GM12873 (cell line): Measurements from ENCODE around the gene ZNF70.

Source experiments
- TF ChIP-seq, protein P1 (sequence below): IDR thresholded peaks from 2 replicates; pipeline ENCODE4 v1.5.1; 2012; ENCODE audit warnings: low read depth, mild to moderate bottlenecking, moderate library complexity, low read length, control low read depth; ENCODE audit not compliant: insufficient read depth; ENCODE audit errors: missing control alignments

ZNF70 gene

DNA sequence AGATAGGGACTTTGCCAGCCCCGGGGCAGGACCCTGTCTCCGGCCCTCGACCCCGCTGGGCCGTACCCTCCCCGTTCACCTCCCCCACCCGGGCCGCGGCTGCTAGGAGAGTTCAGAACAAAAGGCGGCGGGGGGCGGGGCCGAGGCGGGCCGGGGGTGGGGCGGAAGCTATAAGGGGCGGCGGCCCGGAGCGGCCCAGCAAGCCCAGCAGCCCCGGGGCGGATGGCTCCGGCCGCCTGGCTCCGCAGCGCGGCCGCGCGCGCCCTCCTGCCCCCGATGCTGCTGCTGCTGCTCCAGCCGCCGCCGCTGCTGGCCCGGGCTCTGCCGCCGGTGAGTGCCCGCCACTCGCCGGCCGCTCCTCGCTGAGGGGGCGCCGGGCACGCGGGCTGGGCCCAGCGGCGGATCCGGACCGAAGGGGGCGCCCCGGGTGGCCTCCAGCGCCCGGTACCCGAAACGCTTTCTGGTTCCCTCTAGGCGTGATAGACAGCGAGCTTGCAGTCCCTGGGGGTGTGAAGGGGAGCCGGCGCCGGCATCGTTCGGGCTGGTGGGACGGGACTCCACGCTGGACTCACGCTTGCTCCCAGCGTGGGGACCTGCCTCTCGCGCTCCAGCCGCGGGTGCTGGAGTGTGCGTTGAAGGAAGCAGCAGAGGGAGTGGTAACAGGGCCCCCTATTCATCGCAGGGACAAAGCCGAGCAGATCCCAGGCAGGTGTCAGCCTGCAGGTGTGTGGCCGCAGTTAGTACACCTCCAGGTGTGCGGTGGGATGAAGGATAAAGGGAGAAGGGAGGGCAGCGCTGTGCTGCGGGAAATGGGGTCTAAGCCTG lies 21.9 kb upstream of the ZNF70 start, which contains the start of gene MMP11:
Gene MMP11 (plus strand): TSS at position 201 of the 825 bp plus-strand sequence. CDS start 22 bp downstream, at position 223.
- TF ChIP-seq, protein P1, sequence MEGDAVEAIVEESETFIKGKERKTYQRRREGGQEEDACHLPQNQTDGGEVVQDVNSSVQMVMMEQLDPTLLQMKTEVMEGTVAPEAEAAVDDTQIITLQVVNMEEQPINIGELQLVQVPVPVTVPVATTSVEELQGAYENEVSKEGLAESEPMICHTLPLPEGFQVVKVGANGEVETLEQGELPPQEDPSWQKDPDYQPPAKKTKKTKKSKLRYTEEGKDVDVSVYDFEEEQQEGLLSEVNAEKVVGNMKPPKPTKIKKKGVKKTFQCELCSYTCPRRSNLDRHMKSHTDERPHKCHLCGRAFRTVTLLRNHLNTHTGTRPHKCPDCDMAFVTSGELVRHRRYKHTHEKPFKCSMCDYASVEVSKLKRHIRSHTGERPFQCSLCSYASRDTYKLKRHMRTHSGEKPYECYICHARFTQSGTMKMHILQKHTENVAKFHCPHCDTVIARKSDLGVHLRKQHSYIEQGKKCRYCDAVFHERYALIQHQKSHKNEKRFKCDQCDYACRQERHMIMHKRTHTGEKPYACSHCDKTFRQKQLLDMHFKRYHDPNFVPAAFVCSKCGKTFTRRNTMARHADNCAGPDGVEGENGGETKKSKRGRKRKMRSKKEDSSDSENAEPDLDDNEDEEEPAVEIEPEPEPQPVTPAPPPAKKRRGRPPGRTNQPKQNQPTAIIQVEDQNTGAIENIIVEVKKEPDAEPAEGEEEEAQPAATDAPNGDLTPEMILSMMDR: no peak

GRCh38 chr22:23772315-23772648 lies 21.4 kb upstream of the ZNF70 start:
- TF ChIP-seq, protein P1: no peak

- TF ChIP-seq, protein P1: no peak
Observed at GRCh38 chr22:23769321-23769965, 18.5 kb upstream of the ZNF70 start.

DNA sequence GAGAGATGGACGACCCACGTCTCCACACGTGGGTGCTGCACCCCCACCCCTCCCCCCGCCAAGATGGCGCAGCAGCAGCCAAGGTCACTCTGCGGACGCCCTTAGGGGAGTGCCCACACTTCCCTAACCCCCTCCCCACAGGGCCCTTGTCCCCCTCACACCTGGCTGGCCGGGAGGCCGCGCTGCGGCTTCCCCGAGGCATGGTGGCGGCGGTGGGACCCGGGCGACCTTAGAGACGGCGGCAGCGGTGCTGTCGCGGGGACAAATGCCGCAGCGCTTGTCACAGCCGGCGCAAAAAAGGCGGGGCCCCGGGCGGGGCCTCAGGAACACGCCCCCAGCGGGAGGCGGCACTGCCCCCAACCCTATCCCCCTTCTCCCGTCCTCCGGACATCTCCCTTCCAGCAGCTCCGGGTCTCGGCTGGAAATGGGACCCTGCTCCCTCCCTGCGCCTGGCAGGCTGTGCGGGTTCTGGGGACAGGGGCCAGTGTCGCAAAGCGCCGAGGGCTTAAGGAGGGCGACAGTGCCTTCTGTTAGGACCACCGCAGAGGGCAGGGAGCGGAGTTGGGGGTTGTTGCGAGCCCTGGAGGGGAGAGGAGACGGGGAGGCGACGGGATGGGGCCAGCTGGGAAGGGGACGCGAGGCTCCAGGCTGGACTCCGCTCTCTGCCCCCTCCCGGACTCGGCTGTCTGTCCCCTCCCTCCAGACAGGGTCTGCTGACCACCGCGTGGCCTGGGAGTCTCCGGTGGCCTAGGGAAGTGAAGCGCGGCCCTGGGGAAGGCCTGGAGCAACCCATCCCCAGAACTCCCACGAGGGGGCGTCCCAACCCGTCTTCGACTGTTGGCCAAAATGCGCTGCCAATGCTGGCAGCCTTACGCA lies 17.0 kb upstream of the ZNF70 start, which contains the start of gene CHCHD10:
Gene CHCHD10 (minus strand): TSS at position 300 of the 876 bp plus-strand sequence. CDS start 98 bp downstream, at position 202.
- TF ChIP-seq, protein P1: peak; percentile 75

GRCh38 chr22:23767303-23767672 lies 16.4 kb upstream of the ZNF70 start:
- TF ChIP-seq, protein P1: no peak

GRCh38 chr22:23764899-23765881 lies 14.3 kb upstream of the ZNF70 start:
- TF ChIP-seq, protein P1: no peak
